Mesothelial cell of epicardium (in vitro differentiated cells): Measurements from ENCODE around the gene PLEKHG1. TPM values are rescaled to one million over a fixed set of nuclear protein-coding genes. Genes with fewer than 3 reads are reported as not detected.

Experiments used
- DNase-seq, 2 experiments: peaks; one replicate each; pipeline ENCODE4 v3.0.0; 2021; ENCODE audit warnings: low spot score in 2 of 2; ENCODE audit not compliant: unreplicated experiment in 2 of 2
- H3K27ac Mint-ChIP-seq: 2 replicates; pipeline ENCODE4 v1.8.0; 2021; ENCODE audit warnings: mixed read lengths
- H3K27me3 Mint-ChIP-seq: 2 replicates; pipeline ENCODE4 v1.8.0; 2021; ENCODE audit warnings: low read depth, mixed read lengths
- H3K36me3 Mint-ChIP-seq: 2 replicates; pipeline ENCODE4 v1.8.0; 2021; ENCODE audit warnings: mixed read lengths
- H3K4me1 Mint-ChIP-seq: 2 replicates; pipeline ENCODE4 v1.8.0; 2021; ENCODE audit warnings: mixed read lengths
- H3K4me3 Mint-ChIP-seq: 2 replicates; pipeline ENCODE4 v1.8.0; 2021; ENCODE audit warnings: mild to moderate bottlenecking, moderate library complexity, mixed read lengths
- H3K9me3 Mint-ChIP-seq: 2 replicates; pipeline ENCODE4 v1.8.0; 2021; ENCODE audit warnings: mixed read lengths
- CTCF ChIP-seq: fragments of 200-600 bp; sonication (generic); IDR thresholded peaks from one replicate; pipeline ENCODE4 v1.5.0; 2021; ENCODE audit warnings: antibody characterized with exemption; ENCODE audit not compliant: unreplicated experiment
- total RNA-seq: library from RNA; stranded (reverse); gene quantifications from 3 replicates; pipeline ENCODE4 v1.2.1, GENCODE V29; 2021

PLEKHG1 gene
- total RNA-seq, 1 donor from 2014 or later: 69.3 TPM

GRCh38 chr6:150573041-150573681, 26.5 kb upstream of the PLEKHG1 start:
- H3K36me3 Mint-ChIP-seq: no peaks in the 10 kb centered on the region
- H3K27me3 Mint-ChIP-seq: peaks cover 10% of the 10 kb centered on the region
- H3K4me1 Mint-ChIP-seq: peaks cover 59% of the 10 kb centered on the region
- no peak overlapping the region for H3K27ac Mint-ChIP-seq
- no peak for DNase-seq
- no peak overlapping the region for H3K4me3 Mint-ChIP-seq
- TF ChIP-seq CTCF: no peak
- H3K9me3 Mint-ChIP-seq: no peaks in the 10 kb centered on the region

DNA sequence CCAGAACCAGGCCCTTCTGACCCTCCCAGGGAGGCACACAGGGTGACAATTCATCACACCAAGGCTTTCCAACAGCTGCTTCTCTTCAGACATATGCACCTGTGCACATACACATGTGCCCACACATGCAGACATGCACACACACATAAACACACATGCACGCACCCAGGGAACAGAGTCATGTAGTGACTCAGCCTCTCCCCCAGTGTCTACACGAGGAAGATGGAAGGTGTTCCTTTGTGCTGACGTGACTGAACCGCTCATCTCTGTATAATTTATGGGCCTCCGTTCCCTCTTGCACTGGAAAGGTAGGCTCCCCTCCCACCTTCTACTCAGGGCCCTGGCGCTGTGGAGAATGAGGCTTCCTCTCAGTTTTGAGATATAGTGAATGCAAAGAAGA, 23.8 kb upstream of the PLEKHG1 start:
- no peak for DNase-seq
- no peaks in the 10 kb centered on the region for H3K36me3 Mint-ChIP-seq
- no peak for TF ChIP-seq CTCF
- no peak overlapping the region for H3K27ac Mint-ChIP-seq
- peaks cover 13% of the 10 kb centered on the region for H3K27me3 Mint-ChIP-seq
- H3K4me1 Mint-ChIP-seq: peaks cover 44% of the 10 kb centered on the region
- no peaks in the 10 kb centered on the region for H3K9me3 Mint-ChIP-seq
- no peak overlapping the region for H3K4me3 Mint-ChIP-seq

DNA sequence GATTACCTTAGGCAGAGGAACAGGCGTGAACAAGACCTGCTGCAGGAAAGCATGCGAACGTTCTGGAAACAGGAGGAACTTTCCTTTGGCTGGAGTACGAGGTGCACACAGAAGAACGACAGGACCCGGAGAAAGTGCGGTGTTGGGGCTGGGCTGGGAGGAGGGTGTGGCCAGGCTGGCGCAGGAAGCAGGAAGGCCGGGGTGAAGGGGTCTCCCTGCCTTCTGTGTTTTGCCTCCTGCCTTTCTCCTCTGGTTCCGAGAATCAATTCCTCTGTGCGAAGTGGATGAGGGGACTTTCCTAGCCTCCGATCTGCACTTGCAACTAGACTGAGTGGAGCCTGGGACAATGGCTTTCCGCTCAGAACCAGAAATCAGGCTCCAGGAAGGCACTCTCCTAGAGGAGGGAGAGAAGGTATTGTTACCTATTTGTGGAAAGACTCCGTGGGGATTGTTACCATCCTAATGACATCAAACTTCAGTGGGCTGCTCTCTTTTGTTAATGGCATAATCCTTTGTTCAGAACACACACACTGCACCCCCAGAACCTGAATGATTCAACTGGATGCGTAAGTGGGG, 22.9 kb upstream of the PLEKHG1 start:
- H3K9me3 Mint-ChIP-seq: no peaks in the 10 kb centered on the region
- H3K4me1 Mint-ChIP-seq: peaks cover 43% of the 10 kb centered on the region
- TF ChIP-seq CTCF: no peak
- no peak for DNase-seq
- H3K4me3 Mint-ChIP-seq: no peak overlapping the region
- H3K36me3 Mint-ChIP-seq: no peaks in the 10 kb centered on the region
- no peak overlapping the region for H3K27ac Mint-ChIP-seq
- H3K27me3 Mint-ChIP-seq: peaks cover 13% of the 10 kb centered on the region

DNA sequence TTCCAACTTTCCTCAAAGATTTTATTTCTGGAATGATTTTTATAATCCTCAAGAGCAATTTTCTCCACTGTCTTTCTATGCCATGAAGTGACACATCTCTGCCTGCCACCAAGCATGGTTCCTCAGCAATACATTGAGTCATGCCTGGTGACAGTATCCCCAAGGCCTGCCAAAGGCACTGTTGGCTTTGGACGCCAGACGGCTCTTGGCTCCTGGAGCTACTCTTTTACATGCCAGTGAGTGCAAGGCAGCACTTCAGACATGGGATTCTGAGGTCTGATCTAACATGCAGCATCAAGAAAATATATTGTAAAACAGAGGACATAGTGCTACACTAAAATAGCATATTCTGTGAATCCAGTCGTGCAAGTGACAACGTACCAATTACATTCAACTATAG, 20.1 kb upstream of the PLEKHG1 start:
- Mint-ChIP-seq H3K9me3 (no peaks in the 10 kb centered on the region), H3K27ac (no peak overlapping the region), H3K27me3 (peaks cover 10% of the 10 kb centered on the region), H3K36me3 (no peaks in the 10 kb centered on the region), H3K4me1 (peaks cover 47% of the 10 kb centered on the region), H3K4me3 (no peak overlapping the region)
- no peak for TF ChIP-seq CTCF
- no peak for DNase-seq

GRCh38 chr6:150580489-150580888, 19.2 kb upstream of the PLEKHG1 start:
- DNase-seq: no peak
- Mint-ChIP-seq H3K27me3 (peaks cover 10% of the 10 kb centered on the region), H3K4me3 (no peak overlapping the region), H3K27ac (no peak overlapping the region), H3K4me1 (peaks cover 51% of the 10 kb centered on the region), H3K36me3 (no peaks in the 10 kb centered on the region), H3K9me3 (no peaks in the 10 kb centered on the region)
- TF ChIP-seq CTCF: no peak
